Smooth muscle cell (in vitro differentiated cells): ENCODE results near the gene LRP11. TPM values are rescaled to one million over a fixed set of nuclear protein-coding genes. Genes with fewer than 3 reads are reported as not detected.

ENCODE experiments used
- DNase-seq: peaks from one replicate; lab custom pipeline; 2025; ENCODE audit not compliant: unreplicated experiment; lab: John Stamatoyannopoulos, UW
- H2AFZ ChIP-seq: fragments of 200-600 bp; sonication (generic); 2 replicates; pipeline ENCODE4 v1.6.0; 2016; ENCODE audit warnings: antibody characterized with exemption, low read depth, mild to moderate bottlenecking
- H3F3A ChIP-seq: fragments of 200-600 bp; sonication (generic); 2 replicates; pipeline ENCODE4 v1.6.0; 2017; ENCODE audit warnings: antibody characterized with exemption, low read depth
- H3K27ac ChIP-seq: fragments of 200-600 bp; sonication (generic); 2 replicates; pipeline ENCODE4 v1.5.1; 2016; ENCODE audit warnings: low read depth, mild to moderate bottlenecking
- H3K27me3 ChIP-seq: fragments of 200-600 bp; sonication (generic); 2 replicates; pipeline ENCODE4 v1.6.1; 2016; ENCODE audit warnings: low read depth, mild to moderate bottlenecking
- H3K36me3 ChIP-seq: fragments of 200-600 bp; sonication (generic); 2 replicates; pipeline ENCODE4 v1.5.1; 2016; ENCODE audit warnings: low read depth
- H3K4me1 ChIP-seq: fragments of 200-600 bp; sonication (generic); 2 replicates; pipeline ENCODE4 v1.5.1; 2016; ENCODE audit warnings: low read depth
- H3K4me2 ChIP-seq: fragments of 200-600 bp; sonication (generic); 2 replicates; pipeline ENCODE4 v1.6.0; 2016; ENCODE audit warnings: mild to moderate bottlenecking
- H3K4me3 ChIP-seq: fragments of 200-600 bp; sonication (generic); 2 replicates; pipeline ENCODE4 v1.5.1; 2016; ENCODE audit warnings: mild to moderate bottlenecking
- H3K79me2 ChIP-seq: fragments of 200-600 bp; sonication (generic); 2 replicates; pipeline ENCODE4 v1.6.0; 2016; ENCODE audit warnings: low read depth, mild to moderate bottlenecking
- H3K9ac ChIP-seq: fragments of 200-600 bp; sonication (generic); 2 replicates; pipeline ENCODE4 v1.6.0; 2016; ENCODE audit warnings: low read depth
- H3K9me3 ChIP-seq: fragments of 200-600 bp; sonication (generic); replicated peaks from 2 replicates; pipeline ENCODE4 v1.5.1; 2016; ENCODE audit warnings: low read depth
- H4K20me1 ChIP-seq: fragments of 200-600 bp; sonication (generic); 2 replicates; pipeline ENCODE4 v1.6.0; 2016; ENCODE audit warnings: low read depth
- WGBS: methylation state at CpG from one replicate; pipeline ENCODE4 v1.1.7; 2016; ENCODE audit warnings: low lambda C conversion rate; 5-methylcytosine and 5-hydroxymethylcytosine counted together
- polyA plus RNA-seq: library from polyadenylated mRNA; unstranded; fragments of >200 nt; fragmentation: Nextera tagmentation; extraction: Ambion mirVana; gene quantifications from 2 replicates; pipeline ENCODE4 v1.2.1, GENCODE V29; 2016
- total RNA-seq: library from RNA; depleted of rRNA; stranded (reverse); fragments of >200 nt; gene quantifications from 2 replicates; pipeline ENCODE4 v1.2.3, GENCODE V29; 2014
- TF ChIP-seq, protein P1 (sequence below): fragments of 200-600 bp; sonication (generic); IDR thresholded peaks from 2 replicates; pipeline ENCODE4 v1.5.1; 2017; ENCODE audit warnings: borderline replicate concordance, mild to moderate bottlenecking, antibody characterized with exemption; ENCODE audit not compliant: insufficient read depth, poor library complexity, severe bottlenecking

LRP11 gene
- total and polyA plus RNA-seq, 2 experiments from 2014 or later = 69.5 to 75.3 TPM

DNA sequence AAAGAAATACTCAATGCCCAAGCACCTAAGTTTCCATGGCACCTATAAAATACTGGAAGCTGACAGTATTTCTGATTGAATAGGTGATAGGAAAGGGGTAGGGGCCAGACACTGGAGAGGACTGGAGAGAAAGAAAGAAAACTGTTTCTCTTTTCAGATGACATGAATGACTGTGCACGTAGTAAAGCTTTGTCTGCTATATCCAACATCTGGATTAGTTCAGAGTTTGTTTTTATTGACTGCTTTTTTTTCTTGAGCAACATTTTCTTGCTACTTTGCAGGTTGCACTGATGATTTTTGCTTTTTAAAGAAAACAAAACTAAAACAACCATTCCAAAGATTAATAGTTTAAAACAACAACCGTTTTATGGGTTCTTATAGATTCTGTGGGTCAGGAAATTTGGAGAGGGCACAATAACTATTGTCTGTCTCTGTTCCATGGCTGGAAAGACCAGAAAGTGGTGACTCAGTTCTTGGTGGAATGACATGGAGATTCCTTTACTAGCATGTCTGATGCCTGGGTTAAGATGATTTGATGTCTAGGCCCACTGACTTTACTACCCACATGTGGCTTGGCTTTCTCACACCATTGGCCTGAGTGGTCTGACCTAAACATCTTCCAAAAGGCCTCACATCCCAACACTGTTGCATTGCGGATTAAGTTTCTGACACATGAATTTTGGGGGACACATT lies 12.2 kb upstream of the LRP11 start:
- Histone ChIP-seq H3K4me2 (no peak overlapping the region), H3K79me2 (no peaks in the 10 kb centered on the region), H2AFZ (no peak overlapping the region), H3K9me3 (no peaks in the 10 kb centered on the region), H3K36me3 (no peaks in the 10 kb centered on the region), H3K9ac (no peak overlapping the region), H3F3A (no peaks in the 10 kb centered on the region), H3K27me3 (peaks cover 11% of the 10 kb centered on the region), H4K20me1 (no peaks in the 10 kb centered on the region), H3K27ac (peak overlapping the region; percentile 23), H3K4me3 (no peak overlapping the region), H3K4me1 (no peaks in the 10 kb centered on the region)
- WGBS = 69% methylated on average over 3 of the region's 3 CpGs
- TF ChIP-seq, protein P1, sequence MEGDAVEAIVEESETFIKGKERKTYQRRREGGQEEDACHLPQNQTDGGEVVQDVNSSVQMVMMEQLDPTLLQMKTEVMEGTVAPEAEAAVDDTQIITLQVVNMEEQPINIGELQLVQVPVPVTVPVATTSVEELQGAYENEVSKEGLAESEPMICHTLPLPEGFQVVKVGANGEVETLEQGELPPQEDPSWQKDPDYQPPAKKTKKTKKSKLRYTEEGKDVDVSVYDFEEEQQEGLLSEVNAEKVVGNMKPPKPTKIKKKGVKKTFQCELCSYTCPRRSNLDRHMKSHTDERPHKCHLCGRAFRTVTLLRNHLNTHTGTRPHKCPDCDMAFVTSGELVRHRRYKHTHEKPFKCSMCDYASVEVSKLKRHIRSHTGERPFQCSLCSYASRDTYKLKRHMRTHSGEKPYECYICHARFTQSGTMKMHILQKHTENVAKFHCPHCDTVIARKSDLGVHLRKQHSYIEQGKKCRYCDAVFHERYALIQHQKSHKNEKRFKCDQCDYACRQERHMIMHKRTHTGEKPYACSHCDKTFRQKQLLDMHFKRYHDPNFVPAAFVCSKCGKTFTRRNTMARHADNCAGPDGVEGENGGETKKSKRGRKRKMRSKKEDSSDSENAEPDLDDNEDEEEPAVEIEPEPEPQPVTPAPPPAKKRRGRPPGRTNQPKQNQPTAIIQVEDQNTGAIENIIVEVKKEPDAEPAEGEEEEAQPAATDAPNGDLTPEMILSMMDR = no peak
- DNase-seq = no peak

DNA sequence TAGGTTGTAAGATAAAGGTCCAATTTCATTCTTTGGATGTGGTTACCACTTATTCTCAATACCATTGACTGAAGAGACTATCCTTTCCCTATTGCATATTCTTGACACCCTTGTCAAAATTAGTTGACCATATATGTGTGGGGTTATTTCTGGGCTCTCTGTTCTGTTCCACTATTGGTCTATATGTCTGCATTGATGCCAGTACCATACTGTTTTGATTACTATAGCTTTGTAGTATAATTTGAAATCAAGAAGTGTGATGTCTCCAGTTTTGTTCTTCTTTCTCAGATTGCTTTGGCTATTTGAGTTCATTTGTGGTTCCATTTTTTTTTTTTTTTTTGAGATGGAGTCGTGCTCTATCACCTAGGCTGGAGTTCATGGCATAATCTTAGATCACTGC lies 8.1 kb upstream of the LRP11 start:
- no peak for DNase-seq
- TF ChIP-seq, protein P1 = no peak
- no peak overlapping the region for H3K4me3 ChIP-seq
- H3K9me3 ChIP-seq = no peaks in the 10 kb centered on the region
- no peak overlapping the region for H3K4me2 ChIP-seq
- H3K36me3 ChIP-seq = no peaks in the 10 kb centered on the region
- no peaks in the 10 kb centered on the region for H3K79me2 ChIP-seq
- H4K20me1 ChIP-seq = no peaks in the 10 kb centered on the region
- 100% methylated on average over 1 of the region's 1 CpG for WGBS
- no peak overlapping the region for H2AFZ ChIP-seq
- H3K9ac ChIP-seq = no peak overlapping the region
- H3K4me1 ChIP-seq = no peaks in the 10 kb centered on the region
- no peaks in the 10 kb centered on the region for H3F3A ChIP-seq
- H3K27ac ChIP-seq = no peak overlapping the region
- H3K27me3 ChIP-seq = no peaks in the 10 kb centered on the region

DNA sequence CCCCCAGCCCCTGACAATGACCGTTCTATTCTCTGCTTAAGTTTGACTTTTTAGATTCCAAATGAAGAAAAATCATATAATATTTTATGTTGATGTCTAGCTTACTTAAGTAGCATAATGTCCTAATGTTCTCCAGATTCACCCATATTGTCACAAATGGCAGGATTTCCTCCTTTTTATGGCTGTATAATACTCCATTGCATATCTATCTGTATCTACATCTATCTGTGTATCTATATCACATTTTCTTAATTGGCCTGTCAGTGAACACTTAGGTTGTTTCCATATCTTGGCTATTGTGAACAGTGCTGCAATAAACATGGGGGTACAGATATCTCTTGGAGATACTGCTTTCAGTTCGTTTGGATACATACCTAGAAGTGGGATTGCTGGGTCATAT lies 7.0 kb upstream of the LRP11 start:
- no peaks in the 10 kb centered on the region for H4K20me1 ChIP-seq
- H3K4me2 ChIP-seq = no peak overlapping the region
- H3K9me3 ChIP-seq = no peaks in the 10 kb centered on the region
- no peak overlapping the region for H3K9ac ChIP-seq
- TF ChIP-seq, protein P1 = no peak
- H3K4me1 ChIP-seq = no peaks in the 10 kb centered on the region
- no peak overlapping the region for H3K27ac ChIP-seq
- H3K4me3 ChIP-seq = no peak overlapping the region
- H3K79me2 ChIP-seq = no peaks in the 10 kb centered on the region
- no peak overlapping the region for H2AFZ ChIP-seq
- H3F3A ChIP-seq = no peaks in the 10 kb centered on the region
- DNase-seq = no peak
- no peaks in the 10 kb centered on the region for H3K36me3 ChIP-seq
- H3K27me3 ChIP-seq = no peaks in the 10 kb centered on the region
- 91% methylated on average over 2 of the region's 2 CpGs for WGBS
